SK-N-SH treated with all-trans-retinoic acid at 6 μM for 48 hours (cell line): ENCODE measurements around the gene XPO5.

ENCODE experiments used
- ATAC-seq: fragments of 200-7000 bp; cut with Tn5 transposase; 3 replicates; pipeline ENCODE4 v1.9.1; 2020; ENCODE audit warnings: mild to moderate bottlenecking, moderate library complexity
- BACH2 ChIP-seq: fragments of 250-450 bp; sonication (Bioruptor Pico); IDR thresholded peaks from 2 replicates; pipeline ENCODE4 v1.9.0; 2021; ENCODE audit warnings: mild to moderate bottlenecking, borderline replicate concordance
- CSDC2 ChIP-seq: fragments of 250-450 bp; sonication (Bioruptor Pico); IDR thresholded peaks from 2 replicates; pipeline ENCODE4 v1.5.0; 2020; ENCODE audit warnings: mild to moderate bottlenecking, moderate library complexity
- ESRRG ChIP-seq: fragments of 250-450 bp; sonication (Bioruptor Pico); IDR thresholded peaks from 2 replicates; pipeline ENCODE4 v1.6.1; 2021; ENCODE audit warnings: mild to moderate bottlenecking
- GLIS3 ChIP-seq: fragments of 250-450 bp; sonication (Bioruptor Pico); IDR thresholded peaks from 2 replicates; pipeline ENCODE4 v1.5.0; 2020; ENCODE audit warnings: mild to moderate bottlenecking, moderate library complexity
- ISL1 ChIP-seq: fragments of 250-450 bp; sonication (Bioruptor Pico); IDR thresholded peaks from 2 replicates; pipeline ENCODE4 v2.1.2; 2022; ENCODE audit warnings: mild to moderate bottlenecking, moderate library complexity
- OSR1 ChIP-seq: fragments of 250-450 bp; sonication (Bioruptor Pico); IDR thresholded peaks from 2 replicates; pipeline ENCODE4 v1.8.0; 2022; ENCODE audit warnings: moderate library complexity, mild to moderate bottlenecking, inconsistent platforms
- RARB ChIP-seq: fragments of 250-450 bp; sonication (Bioruptor Pico); IDR thresholded peaks from 2 replicates; pipeline ENCODE4 v1.8.0; 2021; ENCODE audit warnings: mild to moderate bottlenecking, moderate library complexity
- SNAI2 ChIP-seq: fragments of 250-450 bp; sonication (Bioruptor Pico); IDR thresholded peaks from 2 replicates; pipeline ENCODE4 v1.5.0; 2020; ENCODE audit warnings: mild to moderate bottlenecking, moderate library complexity
- TCF4 ChIP-seq: fragments of 250-450 bp; sonication (Bioruptor Pico); IDR thresholded peaks from 2 replicates; pipeline ENCODE4 v1.8.0; 2021; ENCODE audit warnings: mild to moderate bottlenecking, moderate library complexity, borderline replicate concordance
- TOX ChIP-seq: fragments of 250-450 bp; sonication (Bioruptor Pico); IDR thresholded peaks from 2 replicates; pipeline ENCODE4 v1.8.0; 2021; ENCODE audit warnings: mild to moderate bottlenecking, moderate library complexity, borderline replicate concordance
- ZC3H10 ChIP-seq: fragments of 250-450 bp; sonication (Bioruptor Pico); IDR thresholded peaks from 2 replicates; pipeline ENCODE4 v1.5.1; 2021; ENCODE audit warnings: mild to moderate bottlenecking, moderate library complexity
- ZFP3 ChIP-seq: fragments of 250-450 bp; sonication (Bioruptor Pico); IDR thresholded peaks from 2 replicates; pipeline ENCODE4 v1.5.0; 2020; ENCODE audit warnings: mild to moderate bottlenecking, moderate library complexity
- ZFP30 ChIP-seq: fragments of 450-650 bp; formaldehyde crosslinking; IDR thresholded peaks from 2 replicates; pipeline ENCODE4 v1.5.0; 2022; ENCODE audit warnings: mild to moderate bottlenecking, moderate library complexity
- ZNF565 ChIP-seq: fragments of 450-650 bp; formaldehyde crosslinking; conservative IDR thresholded peaks from 2 replicates; pipeline ENCODE4 v1.5.0; 2020; ENCODE audit warnings: low read depth, mild to moderate bottlenecking, moderate library complexity
- ZNF70 ChIP-seq: fragments of 450-650 bp; formaldehyde crosslinking; IDR thresholded peaks from 2 replicates; pipeline ENCODE4 v1.5.0; 2020; ENCODE audit warnings: mild to moderate bottlenecking, moderate library complexity
- ZNF8 ChIP-seq: fragments of 450-650 bp; formaldehyde crosslinking; IDR thresholded peaks from 2 replicates; pipeline ENCODE4 v1.5.0; 2020; ENCODE audit warnings: mild to moderate bottlenecking, moderate library complexity
- TF ChIP-seq, protein P1 (sequence below): fragments of 250-450 bp; sonication (Bioruptor Pico); IDR thresholded peaks from 2 replicates; pipeline ENCODE4 v1.8.0; 2020; ENCODE audit warnings: mild to moderate bottlenecking, moderate library complexity, borderline replicate concordance
- TF ChIP-seq, protein P2 (sequence below): fragments of 250-450 bp; sonication (Bioruptor Pico); IDR thresholded peaks from 2 replicates; pipeline ENCODE4 v1.5.1; 2020; ENCODE audit warnings: low read depth, mild to moderate bottlenecking, moderate library complexity
- TF ChIP-seq, protein P3 (sequence below): fragments of 250-450 bp; sonication (Bioruptor Pico); IDR thresholded peaks from 2 replicates; pipeline ENCODE4 v1.5.1; 2021; ENCODE audit warnings: mild to moderate bottlenecking, moderate library complexity
- TF ChIP-seq, protein P4 (sequence below): fragments of 250-450 bp; sonication (Bioruptor Pico); IDR thresholded peaks from 2 replicates; pipeline ENCODE4 v1.8.0; 2021; ENCODE audit warnings: low read depth, mild to moderate bottlenecking, moderate library complexity, borderline replicate concordance

XPO5 gene

DNA sequence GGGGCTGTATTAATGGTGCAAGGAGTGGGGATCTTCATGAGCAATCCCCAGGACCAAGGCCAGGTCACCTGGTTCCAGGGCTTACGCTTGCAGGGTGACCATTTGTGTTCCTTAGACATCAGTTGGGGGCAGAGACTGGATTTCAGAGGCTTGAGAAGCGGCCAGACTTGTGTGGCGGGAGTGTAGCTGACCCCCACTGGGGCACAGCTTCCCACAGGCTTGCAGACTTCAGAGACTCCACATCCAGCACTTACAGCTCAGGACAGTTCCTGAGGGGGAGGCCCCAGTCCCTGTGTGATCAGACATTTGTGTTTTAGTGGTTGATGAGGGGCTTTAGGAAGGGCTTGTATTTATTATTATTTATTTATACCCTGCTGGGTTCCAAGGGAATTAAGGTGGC is 83.2 kb downstream of the XPO5 start:
- ATAC-seq: peak; percentile 26
- TF ChIP-seq RARB (CRISPR knock-in tag): no peak
- no peak for TF ChIP-seq SNAI2
- no peak for TF ChIP-seq BACH2 (CRISPR knock-in tag)
- TF ChIP-seq OSR1 (CRISPR knock-in tag): no peak
- TF ChIP-seq ZNF8: no peak
- TF ChIP-seq ESRRG: no peak
- TF ChIP-seq ZFP3 (CRISPR knock-in tag): no peak
- no peak for TF ChIP-seq ZNF70 (CRISPR knock-in tag)
- TF ChIP-seq ZFP30 (CRISPR knock-in tag): no peak
- TF ChIP-seq, all 23 proteins: peak for 0

DNA sequence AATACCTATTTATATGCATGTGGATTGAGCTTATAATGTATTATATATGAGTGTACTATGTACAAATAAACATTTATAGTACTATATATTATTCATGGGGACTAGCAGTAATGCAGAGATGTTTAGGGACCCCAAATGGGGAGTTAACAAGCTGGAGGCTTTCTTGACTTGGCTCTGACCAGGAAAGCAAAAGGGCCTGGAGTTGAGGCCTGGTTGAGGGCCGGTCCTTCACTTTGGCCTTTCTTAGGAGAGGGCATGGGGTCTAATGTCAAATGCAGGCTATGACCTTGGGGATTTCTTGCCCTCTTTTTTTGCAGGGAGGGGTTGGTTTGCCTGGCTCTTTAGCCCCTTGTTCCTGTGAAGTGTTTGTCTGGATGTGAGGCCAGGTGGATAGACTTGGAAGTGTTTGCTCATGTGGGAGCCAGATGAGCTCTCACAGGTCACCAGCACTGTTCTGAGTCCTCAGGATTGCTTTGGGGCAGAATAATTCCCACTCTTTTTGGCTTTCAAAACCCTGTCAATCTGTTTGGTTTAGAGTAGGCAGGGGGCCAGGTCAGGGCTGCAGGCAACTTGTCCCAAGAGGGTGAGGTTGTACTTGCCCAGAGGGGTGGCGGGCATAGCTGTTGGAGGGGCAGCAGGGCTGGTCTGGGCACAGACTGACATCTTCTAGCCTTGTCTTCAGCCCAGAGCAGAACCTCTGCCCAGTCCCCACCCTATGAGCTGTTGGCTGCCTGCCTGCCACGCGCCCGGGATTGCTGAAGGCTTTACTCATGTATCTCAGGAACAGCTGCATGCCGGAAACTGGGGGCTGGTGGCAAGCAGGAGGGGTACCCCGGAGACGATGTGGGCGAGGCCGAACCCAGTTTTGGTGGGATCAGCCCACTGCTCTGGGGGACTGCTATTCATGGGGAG is 83.8 kb downstream of the XPO5 start:
- no peak for TF ChIP-seq ZNF70 (CRISPR knock-in tag)
- no peak for TF ChIP-seq TCF4 (CRISPR knock-in tag)
- no peak for TF ChIP-seq OSR1 (CRISPR knock-in tag)
- TF ChIP-seq CSDC2: no peak
- TF ChIP-seq RARB (CRISPR knock-in tag): no peak
- TF ChIP-seq SNAI2: no peak
- TF ChIP-seq, protein P1, sequence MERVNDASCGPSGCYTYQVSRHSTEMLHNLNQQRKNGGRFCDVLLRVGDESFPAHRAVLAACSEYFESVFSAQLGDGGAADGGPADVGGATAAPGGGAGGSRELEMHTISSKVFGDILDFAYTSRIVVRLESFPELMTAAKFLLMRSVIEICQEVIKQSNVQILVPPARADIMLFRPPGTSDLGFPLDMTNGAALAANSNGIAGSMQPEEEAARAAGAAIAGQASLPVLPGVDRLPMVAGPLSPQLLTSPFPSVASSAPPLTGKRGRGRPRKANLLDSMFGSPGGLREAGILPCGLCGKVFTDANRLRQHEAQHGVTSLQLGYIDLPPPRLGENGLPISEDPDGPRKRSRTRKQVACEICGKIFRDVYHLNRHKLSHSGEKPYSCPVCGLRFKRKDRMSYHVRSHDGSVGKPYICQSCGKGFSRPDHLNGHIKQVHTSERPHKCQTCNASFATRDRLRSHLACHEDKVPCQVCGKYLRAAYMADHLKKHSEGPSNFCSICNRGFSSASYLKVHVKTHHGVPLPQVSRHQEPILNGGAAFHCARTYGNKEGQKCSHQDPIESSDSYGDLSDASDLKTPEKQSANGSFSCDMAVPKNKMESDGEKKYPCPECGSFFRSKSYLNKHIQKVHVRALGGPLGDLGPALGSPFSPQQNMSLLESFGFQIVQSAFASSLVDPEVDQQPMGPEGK: no peak
- TF ChIP-seq ZFP30 (CRISPR knock-in tag): no peak
- no peak for TF ChIP-seq ZNF565
- no peak for TF ChIP-seq ESRRG
- TF ChIP-seq, protein P2, sequence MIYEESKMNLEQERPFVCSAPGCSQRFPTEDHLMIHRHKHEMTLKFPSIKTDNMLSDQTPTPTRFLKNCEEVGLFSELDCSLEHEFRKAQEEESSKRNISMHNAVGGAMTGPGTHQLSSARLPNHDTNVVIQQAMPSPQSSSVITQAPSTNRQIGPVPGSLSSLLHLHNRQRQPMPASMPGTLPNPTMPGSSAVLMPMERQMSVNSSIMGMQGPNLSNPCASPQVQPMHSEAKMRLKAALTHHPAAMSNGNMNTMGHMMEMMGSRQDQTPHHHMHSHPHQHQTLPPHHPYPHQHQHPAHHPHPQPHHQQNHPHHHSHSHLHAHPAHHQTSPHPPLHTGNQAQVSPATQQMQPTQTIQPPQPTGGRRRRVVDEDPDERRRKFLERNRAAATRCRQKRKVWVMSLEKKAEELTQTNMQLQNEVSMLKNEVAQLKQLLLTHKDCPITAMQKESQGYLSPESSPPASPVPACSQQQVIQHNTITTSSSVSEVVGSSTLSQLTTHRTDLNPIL (CRISPR knock-in tag): no peak
- no peak for TF ChIP-seq GLIS3 (CRISPR knock-in tag)
- TF ChIP-seq, protein P3, sequence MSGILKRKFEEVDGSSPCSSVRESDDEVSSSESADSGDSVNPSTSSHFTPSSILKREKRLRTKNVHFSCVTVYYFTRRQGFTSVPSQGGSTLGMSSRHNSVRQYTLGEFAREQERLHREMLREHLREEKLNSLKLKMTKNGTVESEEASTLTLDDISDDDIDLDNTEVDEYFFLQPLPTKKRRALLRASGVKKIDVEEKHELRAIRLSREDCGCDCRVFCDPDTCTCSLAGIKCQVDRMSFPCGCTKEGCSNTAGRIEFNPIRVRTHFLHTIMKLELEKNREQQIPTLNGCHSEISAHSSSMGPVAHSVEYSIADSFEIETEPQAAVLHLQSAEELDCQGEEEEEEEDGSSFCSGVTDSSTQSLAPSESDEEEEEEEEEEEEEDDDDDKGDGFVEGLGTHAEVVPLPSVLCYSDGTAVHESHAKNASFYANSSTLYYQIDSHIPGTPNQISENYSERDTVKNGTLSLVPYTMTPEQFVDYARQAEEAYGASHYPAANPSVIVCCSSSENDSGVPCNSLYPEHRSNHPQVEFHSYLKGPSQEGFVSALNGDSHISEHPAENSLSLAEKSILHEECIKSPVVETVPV (CRISPR knock-in tag): no peak
- TF ChIP-seq ZFP3 (CRISPR knock-in tag): no peak
- no peak for TF ChIP-seq TOX (CRISPR knock-in tag)
- TF ChIP-seq, protein P4, sequence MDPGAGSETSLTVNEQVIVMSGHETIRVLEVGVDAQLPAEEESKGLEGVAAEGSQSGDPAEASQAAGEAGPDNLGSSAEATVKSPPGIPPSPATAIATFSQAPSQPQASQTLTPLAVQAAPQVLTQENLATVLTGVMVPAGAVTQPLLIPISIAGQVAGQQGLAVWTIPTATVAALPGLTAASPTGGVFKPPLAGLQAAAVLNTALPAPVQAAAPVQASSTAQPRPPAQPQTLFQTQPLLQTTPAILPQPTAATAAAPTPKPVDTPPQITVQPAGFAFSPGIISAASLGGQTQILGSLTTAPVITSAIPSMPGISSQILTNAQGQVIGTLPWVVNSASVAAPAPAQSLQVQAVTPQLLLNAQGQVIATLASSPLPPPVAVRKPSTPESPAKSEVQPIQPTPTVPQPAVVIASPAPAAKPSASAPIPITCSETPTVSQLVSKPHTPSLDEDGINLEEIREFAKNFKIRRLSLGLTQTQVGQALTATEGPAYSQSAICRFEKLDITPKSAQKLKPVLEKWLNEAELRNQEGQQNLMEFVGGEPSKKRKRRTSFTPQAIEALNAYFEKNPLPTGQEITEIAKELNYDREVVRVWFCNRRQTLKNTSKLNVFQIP (CRISPR knock-in tag): no peak
- TF ChIP-seq ISL1: no peak
- ATAC-seq: peak; percentile 73

DNA sequence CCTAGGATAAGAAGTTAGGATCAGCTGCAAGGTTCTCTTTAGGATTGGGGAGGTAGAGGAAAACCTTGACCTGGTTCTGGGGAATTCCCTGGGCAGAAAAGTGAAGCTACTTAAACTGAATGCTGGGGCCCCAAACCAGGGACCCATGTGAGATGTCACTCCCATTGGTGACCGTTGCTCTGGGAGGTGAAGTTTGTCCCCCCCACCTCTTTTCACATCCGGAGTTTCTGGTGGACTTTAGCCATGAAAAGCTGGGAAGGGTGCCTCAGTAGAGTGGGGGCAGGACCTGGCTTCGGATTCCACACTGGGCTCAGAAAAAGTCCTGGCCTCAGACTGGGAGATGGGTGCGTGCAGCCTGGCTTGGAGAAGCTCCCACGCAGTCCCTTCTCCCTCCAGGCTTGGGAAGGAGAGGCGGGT is 85.3 kb downstream of the XPO5 start:
- ATAC-seq: no peak

More for the DNA sequence above, 85.3 kb downstream of the XPO5 start:
- TF ChIP-seq TOX (CRISPR knock-in tag): no peak
- no peak for TF ChIP-seq ZFP30 (CRISPR knock-in tag)
- no peak for TF ChIP-seq BACH2 (CRISPR knock-in tag)
- no peak for TF ChIP-seq ZC3H10 (CRISPR knock-in tag)
- TF ChIP-seq ISL1: no peak
- TF ChIP-seq, protein P2 (CRISPR knock-in tag): no peak
- TF ChIP-seq TCF4 (CRISPR knock-in tag): no peak
- TF ChIP-seq OSR1 (CRISPR knock-in tag): no peak
- no peak for TF ChIP-seq CSDC2
- no peak for TF ChIP-seq ZNF565
